T-cell (primary cell): ENCODE measurements around the gene SEC24B. TPM values are rescaled to one million over a fixed set of nuclear protein-coding genes. Genes with fewer than 3 reads are reported as not detected.
"Not testable (repeated sequence)": the region's sequence is repeated elsewhere in the genome, so short reads cannot be mapped to it uniquely, and the experiment has no call there.

Experiments used
- ATAC-seq, 4 experiments: fragments of 200-7000 bp in 3 of 4; fragments of 150-1000 bp in 1 of 4; cut with Tn5 transposase; replicated peaks in 1 of 4; 1 replicate in 3 of 4; 2 replicates in 1 of 4; pipeline ENCODE4 v1.10.0; 2021; ENCODE audit warnings: moderate library complexity in 3 of 4, mild to moderate bottlenecking in 2 of 4, moderate number of reproducible peaks in 1 of 4
- CTCF ChIA-PET, 2 donors: fragments of 300-600 bp; sonication (Branson Sonifier 250); formaldehyde crosslinking; loops; one replicate each; lab custom pipeline; 2022; ENCODE audit warnings: antibody characterized with exemption in 2 of 2; lab: Charles Lee
- POLR2A ChIA-PET, 2 donors: fragments of 300-600 bp; sonication (Branson Sonifier 250); formaldehyde crosslinking; loops; one replicate each; lab custom pipeline; 2022; ENCODE audit warnings: antibody characterized with exemption in 2 of 2; lab: Charles Lee
- DNase-seq, 35 experiments: peaks; one replicate each; pipeline versions ENCODE4 v3.0.0 to v3.0.0-alpha.2; 2013 to 2023
- H3K27ac ChIP-seq: one replicate; pipeline ENCODE4 v1.5.1; 2013; ENCODE audit warnings: low read length
- H3K27me3 ChIP-seq, 2 experiments: replicated peaks in 1 of 2; 1 replicate in 1 of 2; 2 replicates in 1 of 2; pipeline versions ENCODE4 v1.6.1 to v1.7.0; 2013; ENCODE audit warnings: low read length in 1 of 2, mixed read lengths in 1 of 2; ENCODE audit not compliant: control insufficient read depth in 2 of 2, insufficient read depth in 2 of 2; ENCODE audit errors: extremely low read depth in 1 of 2
- H3K36me3 ChIP-seq, 2 donors: 1 replicate in 1 of 2; 2 replicates in 1 of 2; pipeline versions ENCODE4 v1.6.1 to v1.7.0; 2013; ENCODE audit warnings: low read length in 1 of 2; ENCODE audit not compliant: control insufficient read depth in 2 of 2, insufficient read depth in 1 of 2; ENCODE audit errors: extremely low read depth in 1 of 2
- H3K4me1 ChIP-seq, 2 experiments: 1 replicate in 1 of 2; 2 replicates in 1 of 2; pipeline versions ENCODE4 v1.6.1 to v1.7.0; 2013; ENCODE audit warnings: low read length in 2 of 2, mixed read lengths in 1 of 2; ENCODE audit not compliant: insufficient read depth in 2 of 2, control insufficient read depth in 1 of 2; ENCODE audit errors: extremely low read depth in 1 of 2
- H3K4me3 ChIP-seq, 2 donors: 1 replicate in 1 of 2; 2 replicates in 1 of 2; pipeline versions ENCODE4 v1.5.1 to v1.7.0; 2013; ENCODE audit warnings: mild to moderate bottlenecking in 2 of 2, low read length in 1 of 2, moderate library complexity in 1 of 2; ENCODE audit not compliant: control insufficient read depth in 1 of 2; ENCODE audit errors: extremely low read depth in 1 of 2
- H3K9me3 ChIP-seq: 2 replicates; pipeline ENCODE4 v1.7.0; 2013
- H3K27ac Mint-ChIP-seq, 2 donors: one replicate each; pipeline ENCODE4 v1.8.0; 2020 to 2021; ENCODE audit warnings: mild to moderate bottlenecking in 2 of 2, mixed read lengths in 2 of 2
- H3K27me3 Mint-ChIP-seq, 2 donors: one replicate each; pipeline ENCODE4 v1.8.0; 2021 to 2022; ENCODE audit warnings: mixed read lengths in 2 of 2
- H3K36me3 Mint-ChIP-seq: one replicate; pipeline ENCODE4 v1.8.0; 2021; ENCODE audit warnings: mixed read lengths
- H3K4me1 Mint-ChIP-seq, 3 donors: one replicate each; pipeline ENCODE4 v1.8.0; 2020 to 2022; ENCODE audit warnings: mixed read lengths in 3 of 3, mild to moderate bottlenecking in 1 of 3
- H3K4me3 Mint-ChIP-seq, 3 donors: one replicate each; pipeline ENCODE4 v1.8.0; 2020 to 2022; ENCODE audit warnings: mild to moderate bottlenecking in 3 of 3, mixed read lengths in 3 of 3, moderate library complexity in 3 of 3
- H3K9me3 Mint-ChIP-seq, 3 donors: one replicate each; pipeline ENCODE4 v1.8.0; 2020 to 2022; ENCODE audit warnings: mixed read lengths in 3 of 3
- WGBS: methylation state at CpG from one replicate; pipeline ENCODE4 v1.1.5; 2013; ENCODE audit warnings: missing lambda C conversion rate; ENCODE audit not compliant: insufficient coverage; 5-methylcytosine and 5-hydroxymethylcytosine counted together
- total RNA-seq, 35 experiments: library from RNA in 6 of 35; stranded (reverse) in 6 of 35; fragments of 120-200 nt in 1 of 35; gene quantifications; one replicate each; pipeline versions ENCODE4 v1.2.1 to v1.2.4 and lab custom pipeline; 2013 to 2026

Gene SEC24B
- total RNA-seq, 5 donors from 2014 or later (not counting 1 experiment from before 2014, with no cell fraction given), result 28.8 to 38.6 (median 32.6) TPM

- Mint-ChIP-seq H3K4me3 (no peak overlapping the region), H3K36me3 (peaks cover 61% of the 10 kb centered on the region), H3K4me1 (no peaks in the 10 kb centered on the region), H3K27ac (no peak overlapping the region), H3K9me3 (no peaks in the 10 kb centered on the region), H3K27me3 (no peaks in the 10 kb centered on the region)
- Histone ChIP-seq H3K9me3 (no peaks in the 10 kb centered on the region), H3K36me3 (peaks cover 11 to 74% of the 10 kb centered on the region in 2 donors), H3K27ac (no peak overlapping the region), H3K4me3 (no peak overlapping the region), H3K4me1 (no peaks in the 10 kb centered on the region), H3K27me3 (no peaks in the 10 kb centered on the region)
- POLR2A ChIA-PET, result no interaction called here
- DNase-seq (no peak), ATAC-seq (no peak)
- CTCF ChIA-PET, result no interaction called here
Measured at GRCh38 chr4:109497511-109497910, 63.9 kb downstream of the SEC24B start.

GRCh38 chr4:109499513-109499912 is 65.9 kb downstream of the SEC24B start:
- H3K9me3 Mint-ChIP-seq, result no peaks in the 10 kb centered on the region
- H3K9me3 ChIP-seq, result no peaks in the 10 kb centered on the region
- H3K36me3 Mint-ChIP-seq, result peaks cover 66% of the 10 kb centered on the region
- no peaks in the 10 kb centered on the region for H3K27me3 Mint-ChIP-seq
- no peaks in the 10 kb centered on the region for H3K4me1 ChIP-seq
- H3K4me3 ChIP-seq, result no peak overlapping the region
- no peak overlapping the region for H3K4me3 Mint-ChIP-seq
- H3K4me1 Mint-ChIP-seq, result no peaks in the 10 kb centered on the region
- ChIA-PET POLR2A (interaction anchor here in 1 of 2 donors (0.6 kb wide), 1 partner anchor 24 kb away, joined by 4 read pairs; no protein-coding TSS in a partner anchor), CTCF (interaction anchor here in 1 of 2 donors (0.7 to 1.0 kb wide), 2 partner anchors 24 to 63 kb away, joined by 3 to 4 read pairs; no protein-coding TSS in a partner anchor)
- DNase-seq (no peak), ATAC-seq (no peak)
- no peak overlapping the region for H3K27ac ChIP-seq
- peaks cover 11 to 69% of the 10 kb centered on the region in 2 donors for H3K36me3 ChIP-seq
- H3K27me3 ChIP-seq, result no peaks in the 10 kb centered on the region
- no CpG with 5 or more reads among the region's 2 CpGs for WGBS
- no peak overlapping the region for H3K27ac Mint-ChIP-seq

GRCh38 chr4:109506890-109507289 is 73.3 kb downstream of the SEC24B start:
- Histone ChIP-seq H3K4me3 (no peak overlapping the region), H3K27ac (no peak overlapping the region), H3K9me3 (no peaks in the 10 kb centered on the region), H3K36me3 (peaks cover 9 to 50% of the 10 kb centered on the region in 2 donors), H3K4me1 (no peaks in the 10 kb centered on the region), H3K27me3 (no peaks in the 10 kb centered on the region)
- peaks cover 53% of the 10 kb centered on the region for H3K36me3 Mint-ChIP-seq
- no peak overlapping the region for H3K4me3 Mint-ChIP-seq
- H3K27ac Mint-ChIP-seq, result no peak overlapping the region
- ATAC-seq, result no peak
- no peak for DNase-seq
- H3K9me3 Mint-ChIP-seq, result no peaks in the 10 kb centered on the region
- H3K4me1 Mint-ChIP-seq, result no peaks in the 10 kb centered on the region
- POLR2A ChIA-PET, result interaction anchor here in 1 of 2 donors (0.6 kb wide), 1 partner anchor 9 kb away, joined by 4 read pairs; no protein-coding TSS in a partner anchor
- H3K27me3 Mint-ChIP-seq, result no peaks in the 10 kb centered on the region
- CTCF ChIA-PET, result interaction anchor here in 1 of 2 donors (0.7 kb wide), 1 partner anchor 1473 kb away, joined by 3 read pairs; no protein-coding TSS in a partner anchor

- no CpG with 5 or more reads among the region's 2 CpGs for WGBS
- Histone ChIP-seq H3K4me1 (no peaks in the 10 kb centered on the region), H3K36me3 (peaks cover 9 to 48% of the 10 kb centered on the region in 2 donors), H3K4me3 (no peak overlapping the region), H3K27me3 (no peaks in the 10 kb centered on the region), H3K27ac (no peak overlapping the region), H3K9me3 (no peaks in the 10 kb centered on the region)
- Mint-ChIP-seq H3K4me1 (no peaks in the 10 kb centered on the region), H3K4me3 (no peak overlapping the region), H3K9me3 (no peaks in the 10 kb centered on the region), H3K27ac (no peak overlapping the region), H3K36me3 (peaks cover 45% of the 10 kb centered on the region), H3K27me3 (no peaks in the 10 kb centered on the region)
- ChIA-PET CTCF (no interaction called here), POLR2A (interaction anchor here in 1 of 2 donors (0.7 to 0.9 kb wide), 2 partner anchors 12 to 32 kb away, joined by 3 read pairs; no protein-coding TSS in a partner anchor)
- ATAC-seq, result no peak
- no peak for DNase-seq
Measured at GRCh38 chr4:109510687-109511086, 77.1 kb downstream of the SEC24B start.

- no peaks in the 10 kb centered on the region for H3K4me1 ChIP-seq
- H3K36me3 ChIP-seq, result peaks cover 9 to 45% of the 10 kb centered on the region in 2 donors
- H3K4me3 Mint-ChIP-seq, result no peak overlapping the region
- no peak overlapping the region for H3K27ac ChIP-seq
- no peaks in the 10 kb centered on the region for H3K9me3 Mint-ChIP-seq
- ChIA-PET POLR2A (no interaction called here), CTCF (interaction anchor here in 1 of 2 donors (0.6 kb wide), 1 partner anchor 11 kb away, joined by 8 read pairs; no protein-coding TSS in a partner anchor)
- peaks cover 41% of the 10 kb centered on the region for H3K36me3 Mint-ChIP-seq
- H3K27ac Mint-ChIP-seq, result no peak overlapping the region
- no peaks in the 10 kb centered on the region for H3K27me3 ChIP-seq
- no peak for DNase-seq
- no peaks in the 10 kb centered on the region for H3K27me3 Mint-ChIP-seq
- no peaks in the 10 kb centered on the region for H3K4me1 Mint-ChIP-seq
- no peaks in the 10 kb centered on the region for H3K9me3 ChIP-seq
- ATAC-seq, result no peak
- no peak overlapping the region for H3K4me3 ChIP-seq
- WGBS, result no CpG with 5 or more reads among the region's 2 CpGs
Measured at GRCh38 chr4:109511414-109511813, 77.8 kb downstream of the SEC24B start.

GRCh38 chr4:109513368-109513767 is 79.8 kb downstream of the SEC24B start:
- H3K9me3 ChIP-seq, POLR2A ChIA-PET, ATAC-seq, H3K27me3 Mint-ChIP-seq, DNase-seq, H3K4me3 ChIP-seq, H3K4me3 Mint-ChIP-seq, H3K27ac ChIP-seq, H3K27ac Mint-ChIP-seq, H3K9me3 Mint-ChIP-seq, H3K4me1 ChIP-seq, H3K4me1 Mint-ChIP-seq, H3K27me3 ChIP-seq: not testable (repeated sequence)
- CTCF ChIA-PET, result interaction anchor here in 1 of 2 donors (0.7 kb wide), 1 partner anchor 15 kb away, joined by 3 read pairs; no protein-coding TSS in a partner anchor
- WGBS, result 98% methylated on average over 10 of the region's 12 CpGs
- H3K36me3 ChIP-seq, result peaks cover 0 to 42% of the 10 kb centered on the region in 2 donors
- peaks cover 46% of the 10 kb centered on the region for H3K36me3 Mint-ChIP-seq
